Astrocyte of the cerebellum (primary cell): Measurements from ENCODE around the gene LTBP2.
A peak's percentile ranks its signal among the peaks of the same experiment; 100 is the strongest.

Source experiments
- DNase-seq: peaks from one replicate; pipeline ENCODE4 v3.0.0-alpha.2; 2011; ENCODE audit warnings: low read depth
- H3K4me3 ChIP-seq: 2 replicates; pipeline ENCODE4 v1.5.1; 2011; ENCODE audit warnings: mild to moderate bottlenecking, low read depth, low read length, moderate library complexity
- in situ Hi-C: cut with HindIII; loops from 2 replicates; pipeline ENCODE4 v1.10.0; 2017; ENCODE audit warnings: low sequenced_read_pairs
- TF ChIP-seq, protein P1 (sequence below): IDR thresholded peaks from 2 replicates; pipeline ENCODE4 v1.5.1; 2012; ENCODE audit warnings: low read length, low read depth, moderate library complexity, mild to moderate bottlenecking; ENCODE audit errors: missing control alignments

LTBP2 gene

DNA sequence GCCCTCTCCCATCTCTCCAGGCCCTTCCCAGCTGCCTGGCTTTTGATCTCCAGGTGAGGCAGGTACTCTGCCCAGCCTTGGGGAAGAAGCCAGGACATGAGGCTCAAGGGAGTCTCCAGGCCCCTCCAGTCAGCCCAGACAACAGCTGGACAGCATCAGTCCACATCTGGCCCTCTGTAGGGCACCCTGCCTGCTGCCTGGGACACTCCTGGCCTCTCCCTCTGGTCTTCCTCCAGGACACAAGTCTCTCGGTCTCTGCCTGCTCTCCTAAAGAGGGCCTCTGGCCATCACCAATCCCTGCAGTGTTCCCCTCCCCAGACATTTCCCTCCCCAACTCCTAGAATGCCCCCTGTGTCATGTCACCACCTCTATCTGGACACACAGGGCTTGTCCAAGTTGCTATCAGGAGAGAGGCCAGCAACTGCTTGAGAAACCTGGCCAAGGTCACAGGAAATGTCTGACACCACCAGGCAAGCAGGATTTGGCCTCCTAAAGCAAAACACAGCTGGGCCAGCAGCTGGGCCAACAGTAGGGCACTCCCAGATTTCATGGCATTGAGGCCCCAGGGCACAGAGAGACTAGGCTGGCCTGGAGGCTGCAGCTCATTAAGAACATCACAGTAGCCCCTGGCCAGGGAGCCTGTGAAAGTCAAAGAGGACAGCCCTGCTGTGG is 29.0 kb downstream of the LTBP2 start:
- DNase-seq = no peak
- TF ChIP-seq, protein P1, sequence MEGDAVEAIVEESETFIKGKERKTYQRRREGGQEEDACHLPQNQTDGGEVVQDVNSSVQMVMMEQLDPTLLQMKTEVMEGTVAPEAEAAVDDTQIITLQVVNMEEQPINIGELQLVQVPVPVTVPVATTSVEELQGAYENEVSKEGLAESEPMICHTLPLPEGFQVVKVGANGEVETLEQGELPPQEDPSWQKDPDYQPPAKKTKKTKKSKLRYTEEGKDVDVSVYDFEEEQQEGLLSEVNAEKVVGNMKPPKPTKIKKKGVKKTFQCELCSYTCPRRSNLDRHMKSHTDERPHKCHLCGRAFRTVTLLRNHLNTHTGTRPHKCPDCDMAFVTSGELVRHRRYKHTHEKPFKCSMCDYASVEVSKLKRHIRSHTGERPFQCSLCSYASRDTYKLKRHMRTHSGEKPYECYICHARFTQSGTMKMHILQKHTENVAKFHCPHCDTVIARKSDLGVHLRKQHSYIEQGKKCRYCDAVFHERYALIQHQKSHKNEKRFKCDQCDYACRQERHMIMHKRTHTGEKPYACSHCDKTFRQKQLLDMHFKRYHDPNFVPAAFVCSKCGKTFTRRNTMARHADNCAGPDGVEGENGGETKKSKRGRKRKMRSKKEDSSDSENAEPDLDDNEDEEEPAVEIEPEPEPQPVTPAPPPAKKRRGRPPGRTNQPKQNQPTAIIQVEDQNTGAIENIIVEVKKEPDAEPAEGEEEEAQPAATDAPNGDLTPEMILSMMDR = no peak
- in situ Hi-C loops = no loop called here

DNA sequence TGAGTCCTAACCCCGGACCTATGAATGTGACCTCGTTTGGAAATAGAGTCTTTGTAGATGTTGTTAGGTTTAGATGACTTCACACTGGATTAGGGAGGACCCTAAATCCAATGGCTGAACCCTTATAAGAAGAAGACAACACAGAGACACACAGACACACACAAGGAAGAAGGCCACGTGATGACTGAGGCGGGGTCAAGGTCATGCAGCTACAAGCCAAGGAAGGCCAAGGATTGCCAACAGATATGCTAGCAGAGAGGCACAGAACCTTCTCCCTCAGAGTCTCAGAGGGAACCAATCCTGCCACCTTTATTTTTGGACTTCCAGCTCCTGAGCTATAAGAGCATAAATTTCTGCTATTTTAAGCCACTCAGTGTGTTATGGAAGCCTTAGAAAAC is 31.8 kb downstream of the LTBP2 start:
- in situ Hi-C loops = no loop called here
- TF ChIP-seq, protein P1 = no peak
- no peak for DNase-seq
- no peak overlapping the region for H3K4me3 ChIP-seq

More for the DNA sequence above, 29.0 kb downstream of the LTBP2 start:
- no peak overlapping the region for H3K4me3 ChIP-seq

DNA sequence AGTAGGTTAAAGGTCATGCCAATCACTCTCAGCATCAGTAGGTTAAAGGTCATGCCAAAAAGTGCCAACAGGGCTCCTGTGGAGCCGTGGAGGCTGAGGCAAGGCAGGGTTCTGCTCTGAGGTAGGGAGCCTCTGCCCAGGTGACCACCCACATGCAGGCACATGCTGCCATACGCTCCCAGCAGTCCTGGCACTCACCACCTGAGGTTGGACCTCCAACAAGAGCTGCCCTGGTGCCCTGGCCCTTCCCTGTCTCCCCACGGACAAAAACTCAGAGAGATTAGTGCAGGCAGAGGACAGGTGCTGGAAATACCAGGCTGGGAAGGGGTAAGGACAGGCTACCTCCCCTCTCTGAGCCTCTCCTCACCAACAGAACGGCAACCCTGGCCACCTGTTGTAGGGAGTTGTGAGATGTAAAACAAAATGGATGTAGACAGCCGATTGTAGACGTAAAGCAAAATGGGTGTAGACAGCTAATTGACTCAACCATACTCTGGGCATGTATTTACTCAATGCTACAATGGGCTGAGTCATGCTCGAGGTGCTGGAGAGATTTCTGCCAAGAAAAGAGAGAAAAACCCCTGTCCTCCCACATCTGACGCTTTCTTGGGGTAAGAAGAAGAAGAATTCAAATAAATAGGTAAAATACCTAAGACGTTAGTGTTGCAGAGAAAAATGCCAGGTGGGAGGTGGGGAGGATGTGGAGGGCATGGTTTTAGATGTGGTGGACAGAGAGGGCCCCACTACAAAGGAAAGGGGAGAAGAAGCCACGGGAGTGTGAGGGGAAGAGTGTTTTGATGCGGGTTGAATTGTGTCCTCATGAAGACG is 32.4 kb downstream of the LTBP2 start:
- H3K4me3 ChIP-seq = no peak overlapping the region
- DNase-seq = peak; percentile 81
- in situ Hi-C loops = no loop called here
- TF ChIP-seq, protein P1 = no peak

DNA sequence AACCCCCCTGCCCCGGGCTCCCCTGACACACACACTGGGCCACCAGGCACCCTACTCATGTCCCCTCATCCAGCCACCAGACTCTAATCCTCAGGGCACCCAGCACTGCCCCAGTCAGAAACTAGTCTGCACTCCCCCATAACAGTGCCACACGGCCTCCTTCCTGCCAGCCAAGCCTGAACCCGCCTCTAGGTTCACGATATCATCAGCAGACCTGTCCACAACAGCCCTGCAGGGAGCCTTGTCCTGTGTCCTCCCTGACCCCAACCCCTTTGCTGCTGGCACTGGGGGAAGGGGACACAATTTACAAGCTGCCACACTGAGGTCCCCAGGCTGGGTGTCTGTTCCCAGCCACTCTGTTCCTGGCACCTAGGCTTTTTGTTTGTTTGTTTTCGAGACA is 33.6 kb downstream of the LTBP2 start:
- DNase-seq = no peak
- in situ Hi-C loops = no loop called here
- TF ChIP-seq, protein P1 = no peak
- no peak overlapping the region for H3K4me3 ChIP-seq

DNA sequence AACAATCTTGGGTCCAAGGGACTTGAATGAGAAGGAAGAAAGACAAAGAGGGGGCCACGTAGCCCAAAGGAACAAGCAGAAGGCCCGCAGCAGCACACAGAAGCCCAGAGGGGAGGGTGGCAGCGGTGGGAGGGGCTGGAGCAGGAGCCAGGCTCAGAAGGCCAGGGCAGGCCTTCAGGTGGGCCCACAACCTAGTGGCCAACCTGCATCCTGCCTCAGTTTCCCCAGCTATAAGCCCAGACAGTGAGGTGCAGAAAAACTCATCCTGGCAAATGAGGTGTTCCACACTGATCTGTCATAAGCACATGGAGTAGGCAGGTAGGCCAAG is 34.1 kb downstream of the LTBP2 start:
- in situ Hi-C loops = no loop called here
- TF ChIP-seq, protein P1 = no peak

DNA sequence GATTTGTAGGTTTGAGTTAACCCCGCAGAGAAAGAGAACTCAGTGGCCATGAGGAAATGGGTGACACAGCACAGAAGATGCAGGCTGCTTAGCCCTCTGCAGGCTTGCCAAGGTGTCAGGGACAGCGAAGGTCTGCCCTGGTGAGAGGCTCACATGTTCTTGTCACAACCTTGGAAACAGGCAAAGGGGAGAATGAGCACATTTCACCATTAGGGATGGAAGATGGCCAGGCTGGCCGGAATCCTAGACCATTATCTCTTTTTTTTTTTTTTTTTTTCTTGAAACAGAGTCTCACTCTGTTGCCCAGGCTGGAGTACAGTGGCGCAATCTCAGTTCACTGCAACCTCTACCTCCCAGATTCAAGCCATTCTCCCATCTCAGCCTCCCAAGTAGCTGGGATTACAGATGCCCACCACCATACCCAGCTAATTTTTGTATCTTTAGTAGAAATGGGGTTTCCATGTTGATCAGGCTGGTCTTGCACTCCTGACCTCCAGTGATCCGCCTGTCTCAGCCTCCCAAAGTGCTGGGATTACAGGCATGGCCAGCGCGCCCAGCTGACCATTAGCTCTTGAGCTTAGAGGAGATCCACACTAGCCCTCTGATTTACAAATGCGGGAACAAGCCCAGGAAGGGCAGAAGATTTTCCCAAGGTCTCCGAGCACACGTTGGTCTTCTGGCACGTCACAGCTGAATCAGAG is 34.6 kb downstream of the LTBP2 start:
- TF ChIP-seq, protein P1 = no peak
- no peak overlapping the region for H3K4me3 ChIP-seq
- no peak for DNase-seq
- in situ Hi-C loops = no loop called here

More for the DNA sequence above, 34.1 kb downstream of the LTBP2 start:
- no peak overlapping the region for H3K4me3 ChIP-seq
- DNase-seq = no peak
